NCI-H146 treated with DMSO at 0.1 percent for 48 hours (cell line): ENCODE data around the gene SLC25A21.

Experiments used
- DNase-seq: peaks from one replicate; lab custom pipeline; 2025; ENCODE audit not compliant: unreplicated experiment; lab: John Stamatoyannopoulos, UW

Gene SLC25A21

GRCh38 chr14:36672095-36672494, 500.3 kb downstream of the SLC25A21 start:
- DNase-seq, result no peak

GRCh38 chr14:36671149-36671548, 501.3 kb downstream of the SLC25A21 start:
- no peak for DNase-seq

GRCh38 chr14:36667679-36668078, 504.7 kb downstream of the SLC25A21 start:
- no peak for DNase-seq

GRCh38 chr14:36666416-36667206, 505.8 kb downstream of the SLC25A21 start:
- no peak for DNase-seq

GRCh38 chr14:36665887-36666415, 506.5 kb downstream of the SLC25A21 start:
- DNase-seq, result no peak

GRCh38 chr14:36664322-36665193, 507.8 kb downstream of the SLC25A21 start:
- no peak for DNase-seq

GRCh38 chr14:36663404-36664321, 508.7 kb downstream of the SLC25A21 start:
- DNase-seq, result no peak

- no peak for DNase-seq
Observed at GRCh38 chr14:36662543-36663403, 509.6 kb downstream of the SLC25A21 start.

- no peak for DNase-seq
Observed at GRCh38 chr14:36662258-36662542, 510.2 kb downstream of the SLC25A21 start.

- peak; percentile 77 for DNase-seq
Observed at GRCh38 chr14:36661506-36662257, 510.7 kb downstream of the SLC25A21 start, which contains the start of gene PAX9. TSS of gene PAX9 (plus strand) at chr14:36661860. CDS start at chr14:36662090, 230 bp downstream.

- peak; percentile 77 for DNase-seq
Observed at GRCh38 chr14:36660736-36661505, 511.5 kb downstream of the SLC25A21 start.

GRCh38 chr14:36659822-36660735, 512.3 kb downstream of the SLC25A21 start:
- no peak for DNase-seq

- DNase-seq, result no peak
Observed at GRCh38 chr14:36659010-36659821, 513.2 kb downstream of the SLC25A21 start.

- no peak for DNase-seq
Observed at GRCh38 chr14:36658123-36659009, 514.0 kb downstream of the SLC25A21 start.

- DNase-seq, result no peak
Observed at GRCh38 chr14:36657399-36658122, 514.8 kb downstream of the SLC25A21 start.
